Ovary (tissue), 3 donors: ENCODE data around the gene TMEM72.

Experiments used
- CTCF ChIP-seq, 3 donors: fragments of 450-650 bp in 2 of 3; fragments of 200-600 bp in 1 of 3; IDR thresholded peaks; one replicate each; pipeline versions ENCODE4 v1.5.1 to v1.8.0; 2016 to 2022; ENCODE audit warnings: antibody characterized with exemption in 3 of 3, mild to moderate bottlenecking in 1 of 3
- POLR2A ChIP-seq: fragments of 450-650 bp; IDR thresholded peaks from one replicate; pipeline ENCODE4 v1.6.1; 2017; ENCODE audit warnings: antibody characterized with exemption, mild to moderate bottlenecking, moderate library complexity
- donor health status: DM: no; HTN: no; CAD: no.

DNA sequence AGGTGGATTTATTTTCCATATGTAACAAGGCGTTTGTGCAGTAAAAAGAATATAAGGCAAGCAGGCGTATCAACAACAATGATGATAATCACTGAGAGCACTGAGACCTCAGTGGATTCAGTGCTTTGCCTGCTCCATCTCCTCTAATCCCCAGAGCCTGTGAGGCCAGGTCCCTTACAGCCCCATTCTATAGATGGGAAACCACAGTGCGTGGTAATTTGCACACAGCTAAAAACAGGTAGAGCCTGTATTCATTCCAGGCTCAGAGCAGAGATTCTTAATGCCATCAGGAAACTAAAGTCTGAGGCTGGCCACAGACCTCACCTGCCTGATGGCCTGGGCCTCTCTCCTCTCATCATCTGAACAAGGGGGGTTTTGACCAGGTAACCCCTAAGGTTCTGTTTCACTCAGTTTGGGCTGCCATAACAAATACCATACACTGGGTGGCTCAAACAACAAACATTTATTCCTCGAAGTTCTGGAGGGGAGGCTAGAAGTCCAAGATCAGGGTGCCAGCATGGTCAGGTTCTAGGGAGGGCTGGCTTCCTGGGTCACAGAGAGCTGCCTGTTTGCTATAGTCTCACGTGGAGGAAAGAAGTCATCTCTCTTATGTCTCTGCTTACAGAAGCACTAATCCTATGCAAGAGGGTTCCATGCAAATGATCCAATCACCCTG is 38.1 kb downstream of the TMEM72 start:
- TF ChIP-seq CTCF (IDR thresholded peaks at IDR 0.05) = no peak
- no peak for TF ChIP-seq POLR2A
